SK-N-SH treated with all-trans-retinoic acid at 6 μM for 48 hours (cell line): ENCODE results near the gene CDKN2AIP.

ENCODE experiments used
- ATAC-seq: fragments of 200-7000 bp; cut with Tn5 transposase; 3 replicates; pipeline ENCODE4 v1.9.1; 2020; ENCODE audit warnings: mild to moderate bottlenecking, moderate library complexity
- ARNTL ChIP-seq: fragments of 450-650 bp; formaldehyde crosslinking; IDR thresholded peaks from 2 replicates; pipeline ENCODE4 v1.5.0; 2020; ENCODE audit warnings: low read depth, mild to moderate bottlenecking, moderate library complexity, borderline replicate concordance
- CREB5 ChIP-seq: fragments of 250-450 bp; sonication (Bioruptor Pico); IDR thresholded peaks from 2 replicates; pipeline ENCODE4 v1.5.1; 2020; ENCODE audit warnings: low read depth, mild to moderate bottlenecking, moderate library complexity
- CSDC2 ChIP-seq: fragments of 250-450 bp; sonication (Bioruptor Pico); IDR thresholded peaks from 2 replicates; pipeline ENCODE4 v1.5.0; 2020; ENCODE audit warnings: mild to moderate bottlenecking, moderate library complexity
- ISL1 ChIP-seq: fragments of 250-450 bp; sonication (Bioruptor Pico); IDR thresholded peaks from 2 replicates; pipeline ENCODE4 v2.1.2; 2022; ENCODE audit warnings: mild to moderate bottlenecking, moderate library complexity
- OSR1 ChIP-seq: fragments of 250-450 bp; sonication (Bioruptor Pico); IDR thresholded peaks from 2 replicates; pipeline ENCODE4 v1.8.0; 2022; ENCODE audit warnings: moderate library complexity, mild to moderate bottlenecking, inconsistent platforms
- POU6F1 ChIP-seq: fragments of 250-450 bp; sonication (Bioruptor Pico); IDR thresholded peaks from 2 replicates; pipeline ENCODE4 v1.8.0; 2021; ENCODE audit warnings: low read depth, mild to moderate bottlenecking, moderate library complexity, borderline replicate concordance
- PPARA ChIP-seq: fragments of 250-450 bp; sonication (Bioruptor Pico); IDR thresholded peaks from 2 replicates; pipeline ENCODE4 v1.5.0; 2020; ENCODE audit warnings: mild to moderate bottlenecking, borderline replicate concordance
- RARB ChIP-seq: fragments of 250-450 bp; sonication (Bioruptor Pico); IDR thresholded peaks from 2 replicates; pipeline ENCODE4 v1.8.0; 2021; ENCODE audit warnings: mild to moderate bottlenecking, moderate library complexity
- SNAI2 ChIP-seq: fragments of 250-450 bp; sonication (Bioruptor Pico); IDR thresholded peaks from 2 replicates; pipeline ENCODE4 v1.5.0; 2020; ENCODE audit warnings: mild to moderate bottlenecking, moderate library complexity
- TCF4 ChIP-seq: fragments of 250-450 bp; sonication (Bioruptor Pico); IDR thresholded peaks from 2 replicates; pipeline ENCODE4 v1.8.0; 2021; ENCODE audit warnings: mild to moderate bottlenecking, moderate library complexity, borderline replicate concordance
- TOX ChIP-seq: fragments of 250-450 bp; sonication (Bioruptor Pico); IDR thresholded peaks from 2 replicates; pipeline ENCODE4 v1.8.0; 2021; ENCODE audit warnings: mild to moderate bottlenecking, moderate library complexity, borderline replicate concordance
- ZC3H10 ChIP-seq: fragments of 250-450 bp; sonication (Bioruptor Pico); IDR thresholded peaks from 2 replicates; pipeline ENCODE4 v1.5.1; 2021; ENCODE audit warnings: mild to moderate bottlenecking, moderate library complexity
- ZFP3 ChIP-seq: fragments of 250-450 bp; sonication (Bioruptor Pico); IDR thresholded peaks from 2 replicates; pipeline ENCODE4 v1.5.0; 2020; ENCODE audit warnings: mild to moderate bottlenecking, moderate library complexity
- ZFP30 ChIP-seq: fragments of 450-650 bp; formaldehyde crosslinking; IDR thresholded peaks from 2 replicates; pipeline ENCODE4 v1.5.0; 2022; ENCODE audit warnings: mild to moderate bottlenecking, moderate library complexity
- ZNF565 ChIP-seq: fragments of 450-650 bp; formaldehyde crosslinking; conservative IDR thresholded peaks from 2 replicates; pipeline ENCODE4 v1.5.0; 2020; ENCODE audit warnings: low read depth, mild to moderate bottlenecking, moderate library complexity
- ZNF70 ChIP-seq: fragments of 450-650 bp; formaldehyde crosslinking; IDR thresholded peaks from 2 replicates; pipeline ENCODE4 v1.5.0; 2020; ENCODE audit warnings: mild to moderate bottlenecking, moderate library complexity
- ZNF8 ChIP-seq: fragments of 450-650 bp; formaldehyde crosslinking; IDR thresholded peaks from 2 replicates; pipeline ENCODE4 v1.5.0; 2020; ENCODE audit warnings: mild to moderate bottlenecking, moderate library complexity
- TF ChIP-seq, protein P1 (sequence below): fragments of 250-450 bp; sonication (Bioruptor Pico); IDR thresholded peaks from 2 replicates; pipeline ENCODE4 v1.5.1; 2021; ENCODE audit warnings: mild to moderate bottlenecking, moderate library complexity
- TF ChIP-seq, protein P2 (sequence below): fragments of 250-450 bp; sonication (Bioruptor Pico); IDR thresholded peaks from 2 replicates; pipeline ENCODE4 v1.8.0; 2020; ENCODE audit warnings: mild to moderate bottlenecking, moderate library complexity, borderline replicate concordance

The CDKN2AIP gene

GRCh38 chr4:183447646-183448045 lies 3.2 kb downstream of the CDKN2AIP start (continued):
- TF ChIP-seq POU6F1 (CRISPR knock-in tag) (no peak), ZC3H10 (no peak)

- no peak for ATAC-seq
- no peak for TF ChIP-seq POU6F1 (CRISPR knock-in tag)
- no peak for TF ChIP-seq TCF4
Measured at GRCh38 chr4:183448436-183448835, 4.0 kb downstream of the CDKN2AIP start.

- ATAC-seq, result peak; percentile 75
- TF ChIP-seq ARNTL (CRISPR knock-in tag) (no peak), ZFP30 (CRISPR knock-in tag) (no peak), ZNF565 (CRISPR knock-in tag) (no peak), TOX (CRISPR knock-in tag) (peak; percentile 50; the same call in 1 of the 2 replicates), ZC3H10 (peak; percentile 59; the same call in 1 of the 2 replicates), ISL1 (CRISPR knock-in tag) (peak; percentile 72), CSDC2 (CRISPR knock-in tag) (no peak)
- TF ChIP-seq, protein P1, sequence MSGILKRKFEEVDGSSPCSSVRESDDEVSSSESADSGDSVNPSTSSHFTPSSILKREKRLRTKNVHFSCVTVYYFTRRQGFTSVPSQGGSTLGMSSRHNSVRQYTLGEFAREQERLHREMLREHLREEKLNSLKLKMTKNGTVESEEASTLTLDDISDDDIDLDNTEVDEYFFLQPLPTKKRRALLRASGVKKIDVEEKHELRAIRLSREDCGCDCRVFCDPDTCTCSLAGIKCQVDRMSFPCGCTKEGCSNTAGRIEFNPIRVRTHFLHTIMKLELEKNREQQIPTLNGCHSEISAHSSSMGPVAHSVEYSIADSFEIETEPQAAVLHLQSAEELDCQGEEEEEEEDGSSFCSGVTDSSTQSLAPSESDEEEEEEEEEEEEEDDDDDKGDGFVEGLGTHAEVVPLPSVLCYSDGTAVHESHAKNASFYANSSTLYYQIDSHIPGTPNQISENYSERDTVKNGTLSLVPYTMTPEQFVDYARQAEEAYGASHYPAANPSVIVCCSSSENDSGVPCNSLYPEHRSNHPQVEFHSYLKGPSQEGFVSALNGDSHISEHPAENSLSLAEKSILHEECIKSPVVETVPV, result no peak
- TF ChIP-seq, protein P2, sequence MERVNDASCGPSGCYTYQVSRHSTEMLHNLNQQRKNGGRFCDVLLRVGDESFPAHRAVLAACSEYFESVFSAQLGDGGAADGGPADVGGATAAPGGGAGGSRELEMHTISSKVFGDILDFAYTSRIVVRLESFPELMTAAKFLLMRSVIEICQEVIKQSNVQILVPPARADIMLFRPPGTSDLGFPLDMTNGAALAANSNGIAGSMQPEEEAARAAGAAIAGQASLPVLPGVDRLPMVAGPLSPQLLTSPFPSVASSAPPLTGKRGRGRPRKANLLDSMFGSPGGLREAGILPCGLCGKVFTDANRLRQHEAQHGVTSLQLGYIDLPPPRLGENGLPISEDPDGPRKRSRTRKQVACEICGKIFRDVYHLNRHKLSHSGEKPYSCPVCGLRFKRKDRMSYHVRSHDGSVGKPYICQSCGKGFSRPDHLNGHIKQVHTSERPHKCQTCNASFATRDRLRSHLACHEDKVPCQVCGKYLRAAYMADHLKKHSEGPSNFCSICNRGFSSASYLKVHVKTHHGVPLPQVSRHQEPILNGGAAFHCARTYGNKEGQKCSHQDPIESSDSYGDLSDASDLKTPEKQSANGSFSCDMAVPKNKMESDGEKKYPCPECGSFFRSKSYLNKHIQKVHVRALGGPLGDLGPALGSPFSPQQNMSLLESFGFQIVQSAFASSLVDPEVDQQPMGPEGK (CRISPR knock-in tag), result peak; percentile 77
Measured at GRCh38 chr4:183449193-183449882, 4.9 kb downstream of the CDKN2AIP start.

- TF ChIP-seq TCF4, result no peak
- TF ChIP-seq ZFP30 (CRISPR knock-in tag), result no peak
- no peak for TF ChIP-seq ZC3H10
- no peak for TF ChIP-seq ZFP3 (CRISPR knock-in tag)
- TF ChIP-seq RARB (CRISPR knock-in tag), result no peak
- no peak for TF ChIP-seq ISL1 (CRISPR knock-in tag)
- TF ChIP-seq CREB5 (CRISPR knock-in tag), result no peak
- TF ChIP-seq PPARA (CRISPR knock-in tag), result no peak
- TF ChIP-seq, protein P2 (CRISPR knock-in tag), result no peak
- no peak for TF ChIP-seq ZNF70 (CRISPR knock-in tag)
- TF ChIP-seq OSR1 (CRISPR knock-in tag), result no peak
- no peak for TF ChIP-seq ZNF8 (CRISPR knock-in tag)
- no peak for TF ChIP-seq ZNF565 (CRISPR knock-in tag)
- TF ChIP-seq CSDC2 (CRISPR knock-in tag), result no peak
- no peak for TF ChIP-seq SNAI2
- TF ChIP-seq, protein P1, result no peak
- ATAC-seq, result no peak
Measured at GRCh38 chr4:183450108-183450507, 5.7 kb downstream of the CDKN2AIP start.
